Activated naive CD8-positive, alpha-beta T cell treated with anti-CD3 and anti-CD28 coated beads for 36 hours (primary cell): ENCODE measurements around the gene ACACA. TPM values are rescaled to one million over a fixed set of nuclear protein-coding genes. Genes with fewer than 3 reads are reported as not detected.

ENCODE experiments used
- DNase-seq: peaks from one replicate; pipeline ENCODE4 v3.0.0; 2021
- H3K27ac Mint-ChIP-seq: one replicate; pipeline ENCODE4 v1.8.0; 2022; ENCODE audit warnings: mild to moderate bottlenecking, moderate library complexity, mixed read lengths
- H3K27me3 Mint-ChIP-seq: one replicate; pipeline ENCODE4 v1.8.0; 2022; ENCODE audit warnings: mild to moderate bottlenecking, mixed read lengths
- H3K36me3 Mint-ChIP-seq: one replicate; pipeline ENCODE4 v1.8.0; 2021; ENCODE audit warnings: mild to moderate bottlenecking, mixed read lengths
- H3K4me1 Mint-ChIP-seq: one replicate; pipeline ENCODE4 v1.8.0; 2021; ENCODE audit warnings: mixed read lengths
- H3K4me3 Mint-ChIP-seq: one replicate; pipeline ENCODE4 v1.8.0; 2022; ENCODE audit warnings: mild to moderate bottlenecking, moderate library complexity, mixed read lengths
- H3K9me3 Mint-ChIP-seq: one replicate; pipeline ENCODE4 v1.8.0; 2022; ENCODE audit warnings: mixed read lengths
- total RNA-seq, 2 experiments: library from RNA; stranded (reverse); gene quantifications; one replicate each; pipeline ENCODE4 v1.2.3, GENCODE V29; 2021

The ACACA gene
- total RNA-seq, 2 experiments from 2014 or later: 68.3 to 76.3 TPM

GRCh38 chr17:37098152-37098551, 308.5 kb downstream of the ACACA start:
- H3K4me1 Mint-ChIP-seq: peaks cover 4% of the 10 kb centered on the region
- no peaks in the 10 kb centered on the region for H3K9me3 Mint-ChIP-seq
- DNase-seq: no peak
- H3K4me3 Mint-ChIP-seq: no peak overlapping the region
- H3K27ac Mint-ChIP-seq: no peak overlapping the region
- no peaks in the 10 kb centered on the region for H3K27me3 Mint-ChIP-seq
- H3K36me3 Mint-ChIP-seq: peaks cover 24% of the 10 kb centered on the region

- Mint-ChIP-seq H3K4me1 (peaks cover 4% of the 10 kb centered on the region), H3K27ac (no peak overlapping the region), H3K9me3 (no peaks in the 10 kb centered on the region), H3K36me3 (peaks cover 24% of the 10 kb centered on the region), H3K27me3 (no peaks in the 10 kb centered on the region), H3K4me3 (no peak overlapping the region)
- DNase-seq: no peak
Measured at GRCh38 chr17:37097154-37097553, 309.5 kb downstream of the ACACA start.

GRCh38 chr17:37096071-37096470, 310.6 kb downstream of the ACACA start:
- no peak overlapping the region for H3K27ac Mint-ChIP-seq
- H3K4me3 Mint-ChIP-seq: no peak overlapping the region
- no peak for DNase-seq
- H3K27me3 Mint-ChIP-seq: no peaks in the 10 kb centered on the region
- H3K4me1 Mint-ChIP-seq: peaks cover 6% of the 10 kb centered on the region
- peaks cover 24% of the 10 kb centered on the region for H3K36me3 Mint-ChIP-seq
- no peaks in the 10 kb centered on the region for H3K9me3 Mint-ChIP-seq

GRCh38 chr17:37094391-37094790, 312.2 kb downstream of the ACACA start:
- no peaks in the 10 kb centered on the region for H3K27me3 Mint-ChIP-seq
- peaks cover 30% of the 10 kb centered on the region for H3K36me3 Mint-ChIP-seq
- peaks cover 20% of the 10 kb centered on the region for H3K4me1 Mint-ChIP-seq
- no peak overlapping the region for H3K4me3 Mint-ChIP-seq
- no peak for DNase-seq
- H3K27ac Mint-ChIP-seq: no peak overlapping the region
- H3K9me3 Mint-ChIP-seq: no peaks in the 10 kb centered on the region

- H3K27ac Mint-ChIP-seq: no peak overlapping the region
Measured at GRCh38 chr17:37092701-37093100, 313.9 kb downstream of the ACACA start.

GRCh38 chr17:37092071-37092470, 314.6 kb downstream of the ACACA start:
- Mint-ChIP-seq H3K4me1 (peaks cover 32% of the 10 kb centered on the region), H3K27ac (no peak overlapping the region), H3K4me3 (no peak overlapping the region), H3K9me3 (no peaks in the 10 kb centered on the region), H3K27me3 (no peaks in the 10 kb centered on the region), H3K36me3 (peaks cover 35% of the 10 kb centered on the region)
- no peak for DNase-seq

More at GRCh38 chr17:37092701-37093100, 313.9 kb downstream of the ACACA start:
- no peaks in the 10 kb centered on the region for H3K9me3 Mint-ChIP-seq
- no peaks in the 10 kb centered on the region for H3K27me3 Mint-ChIP-seq
- H3K4me3 Mint-ChIP-seq: no peak overlapping the region
- DNase-seq: no peak
- H3K36me3 Mint-ChIP-seq: peaks cover 30% of the 10 kb centered on the region
- H3K4me1 Mint-ChIP-seq: peaks cover 32% of the 10 kb centered on the region

- Mint-ChIP-seq H3K9me3 (no peaks in the 10 kb centered on the region), H3K4me3 (no peak overlapping the region), H3K4me1 (peaks cover 32% of the 10 kb centered on the region), H3K27ac (peak overlapping the region; percentile 27), H3K27me3 (no peaks in the 10 kb centered on the region), H3K36me3 (peaks cover 35% of the 10 kb centered on the region)
- DNase-seq: no peak
Measured at GRCh38 chr17:37090941-37091340, 315.7 kb downstream of the ACACA start.

GRCh38 chr17:37089956-37090355, 316.7 kb downstream of the ACACA start:
- H3K9me3 Mint-ChIP-seq: no peaks in the 10 kb centered on the region
- no peak overlapping the region for H3K4me3 Mint-ChIP-seq
- H3K36me3 Mint-ChIP-seq: peaks cover 39% of the 10 kb centered on the region
- DNase-seq: peak; percentile 18
- H3K27ac Mint-ChIP-seq: peak overlapping the region; percentile 83
- no peaks in the 10 kb centered on the region for H3K27me3 Mint-ChIP-seq
- H3K4me1 Mint-ChIP-seq: peaks cover 31% of the 10 kb centered on the region

- Mint-ChIP-seq H3K36me3 (peaks cover 36% of the 10 kb centered on the region), H3K9me3 (no peaks in the 10 kb centered on the region), H3K27me3 (no peaks in the 10 kb centered on the region), H3K4me1 (peaks cover 30% of the 10 kb centered on the region), H3K27ac (peak overlapping the region; percentile 50), H3K4me3 (no peak overlapping the region)
- no peak for DNase-seq
Measured at GRCh38 chr17:37088913-37089312, 317.7 kb downstream of the ACACA start.

- Mint-ChIP-seq H3K36me3 (peaks cover 36% of the 10 kb centered on the region), H3K27ac (no peak overlapping the region), H3K27me3 (no peaks in the 10 kb centered on the region), H3K4me3 (no peak overlapping the region), H3K9me3 (no peaks in the 10 kb centered on the region), H3K4me1 (peaks cover 30% of the 10 kb centered on the region)
- peak; percentile 4 for DNase-seq
Measured at GRCh38 chr17:37088459-37088858, 318.2 kb downstream of the ACACA start.

GRCh38 chr17:37087683-37088082, 319.0 kb downstream of the ACACA start:
- Mint-ChIP-seq H3K4me1 (peaks cover 30% of the 10 kb centered on the region), H3K27ac (no peak overlapping the region), H3K36me3 (peaks cover 36% of the 10 kb centered on the region), H3K4me3 (no peak overlapping the region), H3K27me3 (no peaks in the 10 kb centered on the region), H3K9me3 (no peaks in the 10 kb centered on the region)
- DNase-seq: no peak

GRCh38 chr17:37086948-37087347, 319.7 kb downstream of the ACACA start:
- Mint-ChIP-seq H3K4me1 (peaks cover 30% of the 10 kb centered on the region), H3K27me3 (no peaks in the 10 kb centered on the region), H3K27ac (no peak overlapping the region), H3K9me3 (no peaks in the 10 kb centered on the region), H3K36me3 (peaks cover 36% of the 10 kb centered on the region), H3K4me3 (no peak overlapping the region)
- DNase-seq: no peak

- DNase-seq: no peak
- H3K9me3 Mint-ChIP-seq: no peaks in the 10 kb centered on the region
Measured at GRCh38 chr17:37086334-37086733, 320.3 kb downstream of the ACACA start.

GRCh38 chr17:37084372-37084771, 322.3 kb downstream of the ACACA start:
- H3K27me3 Mint-ChIP-seq: no peaks in the 10 kb centered on the region
- H3K4me1 Mint-ChIP-seq: peaks cover 12% of the 10 kb centered on the region
- H3K36me3 Mint-ChIP-seq: peaks cover 29% of the 10 kb centered on the region
- no peak overlapping the region for H3K27ac Mint-ChIP-seq
- no peak for DNase-seq
- H3K9me3 Mint-ChIP-seq: peaks cover 4% of the 10 kb centered on the region
- no peak overlapping the region for H3K4me3 Mint-ChIP-seq

More at GRCh38 chr17:37086334-37086733, 320.3 kb downstream of the ACACA start:
- Mint-ChIP-seq H3K4me3 (no peak overlapping the region), H3K36me3 (peaks cover 36% of the 10 kb centered on the region), H3K4me1 (peaks cover 30% of the 10 kb centered on the region), H3K27ac (no peak overlapping the region), H3K27me3 (no peaks in the 10 kb centered on the region)

- H3K27me3 Mint-ChIP-seq: no peaks in the 10 kb centered on the region
- DNase-seq: no peak
- no peak overlapping the region for H3K4me3 Mint-ChIP-seq
- no peak overlapping the region for H3K27ac Mint-ChIP-seq
- peaks cover 7% of the 10 kb centered on the region for H3K9me3 Mint-ChIP-seq
- H3K4me1 Mint-ChIP-seq: peaks cover 3% of the 10 kb centered on the region
- H3K36me3 Mint-ChIP-seq: peaks cover 30% of the 10 kb centered on the region
Measured at GRCh38 chr17:37083456-37083855, 323.2 kb downstream of the ACACA start.

- Mint-ChIP-seq H3K27me3 (no peaks in the 10 kb centered on the region), H3K27ac (no peak overlapping the region), H3K36me3 (peaks cover 28% of the 10 kb centered on the region), H3K4me1 (no peaks in the 10 kb centered on the region), H3K4me3 (no peak overlapping the region), H3K9me3 (peaks cover 7% of the 10 kb centered on the region)
- no peak for DNase-seq
Measured at GRCh38 chr17:37082985-37083384, 323.7 kb downstream of the ACACA start.
